Measurements from ENCODE around the gene NOL7. TPM values are rescaled to one million over a fixed set of nuclear protein-coding genes. Genes with fewer than 3 reads are reported as not detected.

NOL7 gene
- total and polyA plus RNA-seq, 2 of the 13 experiments (the other 11 are each of a cell fraction or from before 2014, with no cell fraction given) = 37.8 to 186 TPM

- TF ChIP-seq MXD3 (CRISPR knock-in tag; IDR thresholded peaks at IDR 0.05) (no peak), THAP11 (CRISPR knock-in tag; IDR thresholded peaks at IDR 0.05) (peak; percentile 75), SRSF4 (IDR thresholded peaks at IDR 0.05; ENCODE audit: low read depth, low read length, poor library complexity, severe bottlenecking) (no peak), PRDM4 (CRISPR knock-in tag; IDR thresholded peaks at IDR 0.05; ENCODE audit: borderline replicate concordance) (no peak), XBP1 (CRISPR knock-in tag; IDR thresholded peaks at IDR 0.05) (peak; percentile 69; the same call in 1 of the 2 replicates), SRSF1 (optimal IDR thresholded peaks at IDR 0.05; ENCODE audit: low read depth, low read length) (no peak), TBL1XR1 (IDR thresholded peaks at IDR 0.05; ENCODE audit: borderline replicate concordance, low read length, partially characterized antibody) (peak; percentile 80), AKNA (CRISPR knock-in tag; IDR thresholded peaks at IDR 0.05; ENCODE audit: borderline replicate concordance) (no peak), ZFP62 (CRISPR knock-in tag; IDR thresholded peaks at IDR 0.05) (no peak), ZNF251 (CRISPR knock-in tag; IDR thresholded peaks at IDR 0.05) (no peak), BATF2 (CRISPR knock-in tag; IDR thresholded peaks at IDR 0.05) (no peak), SOX13 (IDR thresholded peaks at IDR 0.05) (peak; percentile 99), SOX13 (CRISPR knock-in tag; conservative IDR thresholded peaks at IDR 0.05 in 1 of 2, IDR thresholded peaks at IDR 0.05 in 1 of 2) (peak in 1 of 2 experiments; percentile 99; a peak in 2 of 4 replicates), ZFP36L2 (CRISPR knock-in tag; IDR thresholded peaks at IDR 0.05) (no peak), NFATC3 (CRISPR knock-in tag; IDR thresholded peaks at IDR 0.05) (no peak), ZSCAN25 (CRISPR knock-in tag; IDR thresholded peaks at IDR 0.05) (peak; percentile 59; the same call in 1 of the 2 replicates), PITX1 (CRISPR knock-in tag; IDR thresholded peaks at IDR 0.05) (peak; percentile 96), ZNF431 (CRISPR knock-in tag; IDR thresholded peaks at IDR 0.05; ENCODE audit: borderline replicate concordance, low read depth) (peak; percentile 78; the same call in 1 of the 2 replicates), EEA1 (CRISPR knock-in tag; IDR thresholded peaks at IDR 0.05; ENCODE audit: borderline replicate concordance) (no peak), REXO4 (CRISPR knock-in tag; IDR thresholded peaks at IDR 0.05; ENCODE audit: borderline replicate concordance) (no peak), ZNF101 (CRISPR knock-in tag; IDR thresholded peaks at IDR 0.05; ENCODE audit: borderline replicate concordance, low read depth) (peak; percentile 80; the same call in 1 of the 2 replicates)
These were observed 10.4 kb upstream of the NOL7 start (continued) for GRCh38 chr6:13604546-13605416.
